Astrocyte (in vitro differentiated cells and primary cell): ENCODE results near the gene VPS13C.

Source experiments
- EZH2 ChIP-seq: IDR thresholded peaks from 2 replicates; pipeline ENCODE4 v1.6.1; 2012; ENCODE audit warnings: mild to moderate bottlenecking, low read length, inconsistent platforms; ENCODE audit not compliant: insufficient read depth
- TF ChIP-seq, protein P1 (sequence below): IDR thresholded peaks from 2 replicates; pipeline ENCODE4 v1.5.1; 2011; ENCODE audit warnings: low read depth, mild to moderate bottlenecking, inconsistent platforms, low read length, moderate library complexity; ENCODE audit not compliant: insufficient read depth

DNA sequence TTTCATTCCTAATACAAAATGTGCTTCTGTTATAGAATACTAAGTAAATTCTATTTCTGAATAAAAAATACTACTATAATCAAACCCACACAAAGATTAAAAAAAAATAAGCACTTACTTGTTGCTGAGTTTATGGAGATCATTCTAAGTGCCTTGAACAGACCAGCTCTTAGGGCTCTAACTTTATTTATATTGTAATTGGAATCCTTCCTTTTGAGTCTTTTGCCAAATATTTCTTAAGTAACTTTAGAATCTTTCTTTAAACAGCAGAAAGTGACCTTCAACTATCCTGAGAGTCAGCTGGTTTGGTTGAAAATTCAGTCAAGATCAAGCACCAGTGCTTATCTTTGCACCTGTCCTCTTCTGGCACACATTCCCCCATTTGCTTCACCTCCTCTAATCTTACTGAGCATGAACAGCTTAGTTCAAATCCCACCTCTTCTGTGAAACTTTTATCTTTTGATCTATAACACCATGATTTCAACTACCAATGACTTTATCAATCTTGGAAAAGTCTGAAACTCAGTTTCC lies 149.3 kb downstream of the VPS13C start:
- TF ChIP-seq EZH2, result no peak
- TF ChIP-seq, protein P1, sequence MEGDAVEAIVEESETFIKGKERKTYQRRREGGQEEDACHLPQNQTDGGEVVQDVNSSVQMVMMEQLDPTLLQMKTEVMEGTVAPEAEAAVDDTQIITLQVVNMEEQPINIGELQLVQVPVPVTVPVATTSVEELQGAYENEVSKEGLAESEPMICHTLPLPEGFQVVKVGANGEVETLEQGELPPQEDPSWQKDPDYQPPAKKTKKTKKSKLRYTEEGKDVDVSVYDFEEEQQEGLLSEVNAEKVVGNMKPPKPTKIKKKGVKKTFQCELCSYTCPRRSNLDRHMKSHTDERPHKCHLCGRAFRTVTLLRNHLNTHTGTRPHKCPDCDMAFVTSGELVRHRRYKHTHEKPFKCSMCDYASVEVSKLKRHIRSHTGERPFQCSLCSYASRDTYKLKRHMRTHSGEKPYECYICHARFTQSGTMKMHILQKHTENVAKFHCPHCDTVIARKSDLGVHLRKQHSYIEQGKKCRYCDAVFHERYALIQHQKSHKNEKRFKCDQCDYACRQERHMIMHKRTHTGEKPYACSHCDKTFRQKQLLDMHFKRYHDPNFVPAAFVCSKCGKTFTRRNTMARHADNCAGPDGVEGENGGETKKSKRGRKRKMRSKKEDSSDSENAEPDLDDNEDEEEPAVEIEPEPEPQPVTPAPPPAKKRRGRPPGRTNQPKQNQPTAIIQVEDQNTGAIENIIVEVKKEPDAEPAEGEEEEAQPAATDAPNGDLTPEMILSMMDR, result no peak
